PC-9 (cell line): ENCODE data around the gene RGS7. TPM values are rescaled to one million over a fixed set of nuclear protein-coding genes. Genes with fewer than 3 reads are reported as not detected.

ENCODE experiments used
- BruUV-seq: library from RNA; stranded (reverse); fragments of 400-500 nt; replicated peaks from 2 replicates; lab custom pipeline; 2021; lab: Mats Ljungman, UMichigan
- CTCF ChIA-PET: fragments of 300-600 bp; sonication (Branson Sonifier 250); formaldehyde crosslinking; loops from one replicate; lab custom pipeline; 2022; ENCODE audit warnings: antibody characterized with exemption; lab: Charles Lee
- POLR2A ChIA-PET: fragments of 300-600 bp; sonication (Branson Sonifier 250); formaldehyde crosslinking; loops from one replicate; lab custom pipeline; 2022; ENCODE audit warnings: antibody characterized with exemption; ENCODE audit not compliant: unreplicated experiment; lab: Charles Lee
- DNase-seq, 2 experiments: peaks; one replicate each; pipeline versions ENCODE4 v3.0.0 to v3.0.0-alpha.2; 2015 to 2022; ENCODE audit warnings: mixed read lengths in 1 of 2
- H2AFZ ChIP-seq: fragments of 200-600 bp; sonication (generic); 2 replicates; pipeline ENCODE4 v1.8.1; 2017; ENCODE audit warnings: antibody characterized with exemption
- H3F3A ChIP-seq: fragments of 200-600 bp; sonication (generic); 2 replicates; pipeline ENCODE4 v1.8.1; 2017; ENCODE audit warnings: antibody characterized with exemption, mild to moderate bottlenecking, low read depth; ENCODE audit not compliant: insufficient read depth
- H3K27ac ChIP-seq: fragments of 200-600 bp; sonication (generic); 2 replicates; pipeline ENCODE4 v1.6.1; 2016; ENCODE audit warnings: mixed run types
- H3K27me3 ChIP-seq: fragments of 200-600 bp; sonication (generic); 2 replicates; pipeline ENCODE4 v1.6.1; 2016; ENCODE audit warnings: low read depth, mixed run types; ENCODE audit not compliant: insufficient read depth
- H3K36me3 ChIP-seq: fragments of 200-600 bp; sonication (generic); 2 replicates; pipeline ENCODE4 v1.6.1; 2016; ENCODE audit warnings: low read depth, mixed run types
- H3K4me1 ChIP-seq: fragments of 200-600 bp; sonication (generic); replicated peaks from 2 replicates; pipeline ENCODE4 v1.6.1; 2016; ENCODE audit warnings: mixed run types; ENCODE audit not compliant: insufficient read depth
- H3K4me2 ChIP-seq: fragments of 200-600 bp; sonication (generic); 2 replicates; pipeline ENCODE4 v1.6.1; 2017; ENCODE audit warnings: mixed run types
- H3K4me3 ChIP-seq: fragments of 200-600 bp; sonication (generic); 2 replicates; pipeline ENCODE4 v1.6.1; 2016; ENCODE audit warnings: mixed run types
- H3K79me2 ChIP-seq: fragments of 200-600 bp; sonication (generic); 2 replicates; pipeline ENCODE4 v1.6.1; 2017; ENCODE audit warnings: low read depth, mixed run types
- H3K9me2 ChIP-seq: fragments of 200-600 bp; sonication (generic); 2 replicates; pipeline ENCODE4 v1.8.1; 2017; ENCODE audit warnings: mild to moderate bottlenecking; ENCODE audit not compliant: insufficient read depth
- H3K9me3 ChIP-seq: fragments of 200-600 bp; sonication (generic); 2 replicates; pipeline ENCODE4 v1.8.1; 2016; ENCODE audit warnings: low read depth; ENCODE audit not compliant: insufficient read depth
- H4K20me1 ChIP-seq: fragments of 200-600 bp; sonication (generic); 2 replicates; pipeline ENCODE4 v1.8.1; 2017; ENCODE audit not compliant: insufficient read depth
- CTCF ChIP-seq: fragments of 200-600 bp; sonication (generic); conservative IDR thresholded peaks from 2 replicates; pipeline ENCODE4 v1.6.1; 2017; ENCODE audit warnings: mixed run types, antibody characterized with exemption, mild to moderate bottlenecking, moderate library complexity
- EZH2 ChIP-seq: fragments of 200-600 bp; sonication (generic); IDR thresholded peaks from 2 replicates; pipeline ENCODE4 v1.8.0; 2017; ENCODE audit warnings: antibody characterized with exemption, low read depth
- intact Hi-C: fragments of 100-400 bp; cut with micrococcal nuclease; formaldehyde crosslinking; loops from one replicate; pipeline ENCODE4 v1.10.0; 2022; ENCODE audit not compliant: unreplicated experiment
- total RNA-seq: library from RNA; stranded (reverse); gene quantifications from 2 replicates; pipeline ENCODE4 v1.2.3, GENCODE V29; 2021

Gene RGS7
- total RNA-seq, 1 experiment from 2014 or later, result 5.8 TPM

- H3K36me3 ChIP-seq, result no peaks in the 10 kb centered on the region
- no peak overlapping the region for H3K4me3 ChIP-seq
- intact Hi-C loops, result no loop called here
- POLR2A ChIA-PET, result no interaction called here
- H3K4me2 ChIP-seq, result no peak overlapping the region
- no peak for TF ChIP-seq EZH2
- no peak; the same call in 1 of the 2 replicates for TF ChIP-seq CTCF
- H3K9me3 ChIP-seq, result no peaks in the 10 kb centered on the region
- H4K20me1 ChIP-seq, result no peaks in the 10 kb centered on the region
- H3K9me2 ChIP-seq, result no peaks in the 10 kb centered on the region
- no peak overlapping the region for H3K27ac ChIP-seq
- BruUV-seq, result no TSS peak
- H2AFZ ChIP-seq, result no peak overlapping the region
- H3K79me2 ChIP-seq, result no peaks in the 10 kb centered on the region
- H3F3A ChIP-seq, result no peaks in the 10 kb centered on the region
- no peaks in the 10 kb centered on the region for H3K4me1 ChIP-seq
- CTCF ChIA-PET, result no interaction called here
- H3K27me3 ChIP-seq, result peaks cover 64% of the 10 kb centered on the region
- no peak for DNase-seq
These were observed 389.8 kb downstream of the RGS7 start for GRCh38 chr1:240967070-240967724.

DNA sequence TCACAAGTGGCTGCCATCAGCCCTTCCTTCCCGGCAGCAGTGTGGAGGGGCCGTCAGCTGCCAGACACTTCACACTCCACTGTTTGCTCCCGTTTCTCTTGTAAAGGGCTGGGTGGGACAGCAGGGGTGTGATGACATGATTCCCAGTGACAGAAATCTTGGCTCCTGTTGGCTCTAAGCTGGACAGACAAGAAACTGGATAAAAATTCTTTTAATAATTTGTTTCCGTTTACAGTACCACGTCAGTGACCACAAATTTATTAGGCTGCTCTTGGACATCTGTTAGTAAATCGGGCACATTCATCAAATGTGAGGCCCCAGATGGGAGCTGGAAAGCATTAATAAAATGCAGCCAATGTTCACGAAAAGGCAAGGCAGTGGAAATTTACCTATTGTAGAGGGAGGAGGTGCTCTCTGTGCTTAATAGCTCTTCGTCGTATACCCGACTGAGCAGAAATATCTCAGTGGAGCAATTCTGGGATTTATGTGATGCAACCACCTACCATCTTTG is 391.4 kb downstream of the RGS7 start:
- Histone ChIP-seq H3K9me3 (no peaks in the 10 kb centered on the region), H4K20me1 (no peaks in the 10 kb centered on the region), H3K27me3 (peaks cover 62% of the 10 kb centered on the region), H3K79me2 (no peaks in the 10 kb centered on the region), H3K4me1 (no peaks in the 10 kb centered on the region), H3K4me3 (no peak overlapping the region), H2AFZ (no peak overlapping the region), H3F3A (no peaks in the 10 kb centered on the region), H3K4me2 (no peak overlapping the region), H3K9me2 (no peaks in the 10 kb centered on the region), H3K27ac (no peak overlapping the region), H3K36me3 (no peaks in the 10 kb centered on the region)
- TF ChIP-seq CTCF (no peak), EZH2 (no peak)
- no peak for DNase-seq
- ChIA-PET POLR2A (no interaction called here), CTCF (no interaction called here)
- no TSS peak for BruUV-seq
- intact Hi-C loops, result no loop called here

DNA sequence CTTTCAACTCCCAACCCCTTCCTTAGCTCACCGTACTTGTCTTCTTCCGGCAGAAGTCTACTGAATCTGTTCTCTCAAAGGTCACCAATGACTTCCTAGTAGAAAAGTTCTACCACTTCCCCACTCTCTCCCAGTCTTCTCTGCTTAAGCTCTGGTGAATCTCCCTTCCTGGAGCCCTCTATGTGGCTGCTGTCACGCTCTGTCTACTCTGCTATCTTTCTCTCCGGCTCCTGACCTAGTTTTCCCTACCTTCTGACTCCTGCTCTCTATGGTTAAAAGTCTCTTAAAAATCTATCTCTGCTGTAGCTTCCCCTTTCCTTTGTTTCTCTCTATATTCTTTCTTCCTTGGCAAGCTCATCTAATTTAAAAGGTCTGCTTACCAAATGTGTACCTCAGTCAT is 394.9 kb downstream of the RGS7 start:
- no peaks in the 10 kb centered on the region for H3K9me3 ChIP-seq
- no peak overlapping the region for H3K4me3 ChIP-seq
- no peaks in the 10 kb centered on the region for H3K36me3 ChIP-seq
- peaks cover 46% of the 10 kb centered on the region for H3K27me3 ChIP-seq
- no peaks in the 10 kb centered on the region for H3K79me2 ChIP-seq
- intact Hi-C loops, result no loop called here
- H3F3A ChIP-seq, result no peaks in the 10 kb centered on the region
- no peak for TF ChIP-seq CTCF
- no peak for TF ChIP-seq EZH2
- ChIA-PET POLR2A (no interaction called here), CTCF (no interaction called here)
- no peak overlapping the region for H2AFZ ChIP-seq
- no peaks in the 10 kb centered on the region for H3K9me2 ChIP-seq
- H3K27ac ChIP-seq, result no peak overlapping the region
- DNase-seq, result no peak
- no peaks in the 10 kb centered on the region for H3K4me1 ChIP-seq
- BruUV-seq, result no TSS peak
- H4K20me1 ChIP-seq, result no peaks in the 10 kb centered on the region
- no peak overlapping the region for H3K4me2 ChIP-seq
